Caco-2 (cell line): Measurements from ENCODE around the gene FOXO1. TPM values are rescaled to one million over a fixed set of nuclear protein-coding genes. Genes with fewer than 3 reads are reported as not detected.

Experiments
- BruUV-seq: library from RNA; stranded (reverse); fragments of 400-500 nt; replicated peaks from 2 replicates; lab custom pipeline; 2021; lab: Mats Ljungman, UMichigan
- CTCF ChIA-PET: fragments of 300-600 bp; sonication (Branson Sonifier 250); formaldehyde crosslinking; loops from one replicate; lab custom pipeline; 2022; ENCODE audit warnings: antibody characterized with exemption; lab: Charles Lee
- POLR2A ChIA-PET: fragments of 300-600 bp; sonication (Branson Sonifier 250); formaldehyde crosslinking; loops from one replicate; lab custom pipeline; 2022; ENCODE audit warnings: antibody characterized with exemption; lab: Charles Lee
- DNase-seq, 2 experiments: peaks; one replicate each; pipeline versions ENCODE4 v3.0.0 to v3.0.0-alpha.2; 2020 to 2022
- H3K27me3 ChIP-seq: replicated peaks from 2 replicates; pipeline ENCODE4 v1.6.0; 2011; ENCODE audit warnings: low read length; ENCODE audit not compliant: control insufficient read depth, insufficient read depth
- H3K36me3 ChIP-seq: 2 replicates; pipeline ENCODE4 v1.5.1; 2011; ENCODE audit warnings: low read length; ENCODE audit not compliant: control insufficient read depth, insufficient read depth
- H3K4me1 ChIP-seq: fragments of 250-450 bp; sonication (Bioruptor Pico); 2 replicates; pipeline ENCODE4 v1.5.1; 2020; ENCODE audit warnings: mild to moderate bottlenecking
- H3K4me3 ChIP-seq: 2 replicates; pipeline ENCODE4 v1.5.1; 2011; ENCODE audit warnings: low read depth, mild to moderate bottlenecking, control low read depth, low read length
- H3K9me3 ChIP-seq: fragments of 250-450 bp; sonication (Bioruptor Pico); 2 replicates; pipeline ENCODE4 v1.5.1; 2020; ENCODE audit warnings: mild to moderate bottlenecking, moderate library complexity
- H3K27ac Mint-ChIP-seq: one replicate; pipeline ENCODE4 v1.8.0; 2022; ENCODE audit warnings: mixed read lengths; ENCODE audit not compliant: unreplicated experiment
- H3K27me3 Mint-ChIP-seq: one replicate; pipeline ENCODE4 v1.8.0; 2022; ENCODE audit warnings: mixed read lengths; ENCODE audit not compliant: insufficient read depth, unreplicated experiment
- H3K36me3 Mint-ChIP-seq: one replicate; pipeline ENCODE4 v1.8.0; 2022; ENCODE audit warnings: mild to moderate bottlenecking, mixed read lengths; ENCODE audit not compliant: insufficient read depth, unreplicated experiment
- H3K4me1 Mint-ChIP-seq: one replicate; pipeline ENCODE4 v1.8.0; 2022; ENCODE audit warnings: low read depth, mixed read lengths; ENCODE audit not compliant: unreplicated experiment
- H3K4me3 Mint-ChIP-seq: one replicate; pipeline ENCODE4 v1.8.0; 2022; ENCODE audit warnings: mild to moderate bottlenecking, moderate library complexity, mixed read lengths; ENCODE audit not compliant: unreplicated experiment
- H3K9me3 Mint-ChIP-seq: one replicate; pipeline ENCODE4 v1.8.0; 2022; ENCODE audit warnings: mixed read lengths; ENCODE audit not compliant: unreplicated experiment
- CTCF ChIP-seq, 2 experiments: fragments of 200-600 bp in 1 of 2; IDR thresholded peaks; 1 replicate in 1 of 2; 2 replicates in 1 of 2; pipeline versions ENCODE4 v1.5.1 to v1.8.0; 2011 to 2022; ENCODE audit warnings: antibody characterized with exemption in 1 of 2, control low read depth in 1 of 2, inconsistent platforms in 1 of 2, low read depth in 1 of 2, low read length in 1 of 2, mild to moderate bottlenecking in 1 of 2, moderate library complexity in 1 of 2; ENCODE audit not compliant: insufficient read depth in 1 of 2, severe bottlenecking in 1 of 2, unreplicated experiment in 1 of 2
- intact Hi-C: fragments of 100-400 bp; cut with micrococcal nuclease; formaldehyde crosslinking; loops from one replicate; pipeline ENCODE4 v1.10.0; 2022; ENCODE audit not compliant: unreplicated experiment
- total RNA-seq: library from RNA; stranded (reverse); gene quantifications from 2 replicates; pipeline ENCODE4 v1.2.3, GENCODE V29; 2022

The FOXO1 gene
- total RNA-seq, 1 experiment from 2014 or later: 10.4 TPM

- no peak for TF ChIP-seq CTCF (IDR thresholded peaks at IDR 0.05; ENCODE audit: insufficient read depth in 1 of 2, low read depth in 1 of 2, low read length in 1 of 2, severe bottlenecking in 1 of 2, unreplicated experiment in 1 of 2)
- Mint-ChIP-seq H3K36me3 (no peaks in the 10 kb centered on the region), H3K4me1 (peaks cover 12% of the 10 kb centered on the region), H3K27ac (no peak overlapping the region), H3K9me3 (no peaks in the 10 kb centered on the region), H3K4me3 (no peak overlapping the region), H3K27me3 (no peaks in the 10 kb centered on the region)
- no peak for DNase-seq
- Histone ChIP-seq H3K4me1 (peaks cover 7% of the 10 kb centered on the region), H3K36me3 (no peaks in the 10 kb centered on the region), H3K9me3 (no peaks in the 10 kb centered on the region), H3K4me3 (no peak overlapping the region), H3K27me3 (no peaks in the 10 kb centered on the region)
- no TSS peak for BruUV-seq
- intact Hi-C loops: no loop called here
- CTCF ChIA-PET: no interaction called here
- POLR2A ChIA-PET: interaction anchor here (0.7 kb wide), 1 partner anchor 11 kb away, joined by 7 read pairs; no protein-coding TSS in a partner anchor
Measured at GRCh38 chr13:40676007-40676406, 9.6 kb upstream of the FOXO1 start.

- H3K4me1 ChIP-seq: no peaks in the 10 kb centered on the region
- no peak for DNase-seq
- no peak overlapping the region for H3K4me3 ChIP-seq
- Mint-ChIP-seq H3K9me3 (no peaks in the 10 kb centered on the region), H3K36me3 (no peaks in the 10 kb centered on the region), H3K27me3 (no peaks in the 10 kb centered on the region), H3K4me3 (no peak overlapping the region), H3K27ac (no peak overlapping the region), H3K4me1 (peaks cover 9% of the 10 kb centered on the region)
- BruUV-seq: no TSS peak
- H3K27me3 ChIP-seq: no peaks in the 10 kb centered on the region
- no peak for TF ChIP-seq CTCF (IDR thresholded peaks at IDR 0.05; ENCODE audit: insufficient read depth in 1 of 2, low read depth in 1 of 2, low read length in 1 of 2, severe bottlenecking in 1 of 2, unreplicated experiment in 1 of 2)
- H3K36me3 ChIP-seq: no peaks in the 10 kb centered on the region
- POLR2A ChIA-PET: interaction anchor here (0.5 kb wide), 1 partner anchor 23 kb away, joined by 3 read pairs; no protein-coding TSS in a partner anchor
- H3K9me3 ChIP-seq: no peaks in the 10 kb centered on the region
- CTCF ChIA-PET: interaction anchor here (1.1 kb wide), 1 partner anchor 9 kb away, joined by 4 read pairs; no protein-coding TSS in a partner anchor
- intact Hi-C loops: no loop called here
Measured at GRCh38 chr13:40673414-40673813, 7.0 kb upstream of the FOXO1 start.

GRCh38 chr13:40672765-40673397, 6.4 kb upstream of the FOXO1 start:
- Mint-ChIP-seq H3K4me3 (no peak overlapping the region), H3K27ac (no peak overlapping the region), H3K36me3 (no peaks in the 10 kb centered on the region), H3K4me1 (peaks cover 12% of the 10 kb centered on the region), H3K27me3 (no peaks in the 10 kb centered on the region), H3K9me3 (no peaks in the 10 kb centered on the region)
- no peak for DNase-seq
- H3K36me3 ChIP-seq: no peaks in the 10 kb centered on the region
- ChIA-PET CTCF (interaction anchor here (1.1 kb wide), 1 partner anchor 9 kb away, joined by 4 read pairs; no protein-coding TSS in a partner anchor), POLR2A (interaction anchor here (0.5 kb wide), 1 partner anchor 23 kb away, joined by 3 read pairs; no protein-coding TSS in a partner anchor)
- H3K9me3 ChIP-seq: no peaks in the 10 kb centered on the region
- H3K27me3 ChIP-seq: no peaks in the 10 kb centered on the region
- no peak overlapping the region for H3K4me3 ChIP-seq
- no peak for TF ChIP-seq CTCF (IDR thresholded peaks at IDR 0.05; ENCODE audit: insufficient read depth in 1 of 2, low read depth in 1 of 2, low read length in 1 of 2, severe bottlenecking in 1 of 2, unreplicated experiment in 1 of 2)
- no TSS peak for BruUV-seq
- no peaks in the 10 kb centered on the region for H3K4me1 ChIP-seq
- intact Hi-C loops: no loop called here
